ENCODE results near the gene EIF4G1.
A peak's percentile ranks its signal among the peaks of the same experiment; 100 is the strongest.

Gene EIF4G1

GRCh38 chr3:184306341-184306972, 7.9 kb upstream of the EIF4G1 start:
- peak; percentile 80 for DNase-seq

- no peak for DNase-seq
Measured at GRCh38 chr3:184307915-184308314, 6.5 kb upstream of the EIF4G1 start.

- DNase-seq = peak; percentile 29
Measured at GRCh38 chr3:184308744-184309143, 5.7 kb upstream of the EIF4G1 start.

GRCh38 chr3:184311633-184312032, 2.8 kb upstream of the EIF4G1 start:
- DNase-seq = no peak

- peak; percentile 91 for DNase-seq
Measured at GRCh38 chr3:184314700-184315542, 515 bp downstream of the EIF4G1 start.

GRCh38 chr3:184315543-184315867, 1.1 kb downstream of the EIF4G1 start:
- DNase-seq = peak; percentile 59

- DNase-seq = peak; percentile 23
Measured at GRCh38 chr3:184315871-184316661, 1.7 kb downstream of the EIF4G1 start.

- no peak for DNase-seq
Measured at GRCh38 chr3:184316792-184317191, 2.4 kb downstream of the EIF4G1 start.

GRCh38 chr3:184317201-184317600, 2.8 kb downstream of the EIF4G1 start:
- no peak for DNase-seq

GRCh38 chr3:184320104-184320445, 5.7 kb downstream of the EIF4G1 start:
- peak; percentile 97 for DNase-seq

GRCh38 chr3:184321666-184322065, 7.3 kb downstream of the EIF4G1 start:
- no peak for DNase-seq

- DNase-seq = no peak
Measured at GRCh38 chr3:184322731-184323487, 8.5 kb downstream of the EIF4G1 start.

GRCh38 chr3:184323696-184324095, 9.3 kb downstream of the EIF4G1 start:
- no peak for DNase-seq

GRCh38 chr3:184325269-184325668, 10.9 kb downstream of the EIF4G1 start:
- DNase-seq = no peak

- no peak for DNase-seq
Measured at GRCh38 chr3:184325715-184326369, 11.4 kb downstream of the EIF4G1 start.

GRCh38 chr3:184327171-184327570, 12.8 kb downstream of the EIF4G1 start:
- DNase-seq = no peak

- DNase-seq = no peak
Measured at GRCh38 chr3:184328516-184328915, 14.1 kb downstream of the EIF4G1 start.

- DNase-seq = no peak
Measured at GRCh38 chr3:184332370-184333090, 18.1 kb downstream of the EIF4G1 start.

GRCh38 chr3:184333190-184333589, 18.8 kb downstream of the EIF4G1 start:
- DNase-seq = peak; percentile 25

GRCh38 chr3:184333700-184334099, 19.3 kb downstream of the EIF4G1 start:
- no peak for DNase-seq

GRCh38 chr3:184334470-184335158, 20.2 kb downstream of the EIF4G1 start:
- DNase-seq = peak; percentile 60
